ENCODE measurements around the gene NLGN4X. TPM values are rescaled to one million over a fixed set of nuclear protein-coding genes. Genes with fewer than 3 reads are reported as not detected.

NLGN4X gene
- total RNA-seq, 1 donor from 2014 or later, result 51.3 TPM

- DNase-seq (ENCODE audit: low spot score), result no peak
- H3K27ac Mint-ChIP-seq (ENCODE audit: unreplicated experiment), result peak overlapping the region; percentile 36
- H3K36me3 Mint-ChIP-seq (ENCODE audit: low read depth, unreplicated experiment), result no peaks in the 10 kb centered on the region
- no peak for TF ChIP-seq CTCF (IDR thresholded peaks at IDR 0.05; ENCODE audit: unreplicated experiment)
- no peaks in the 10 kb centered on the region for H3K27me3 Mint-ChIP-seq (ENCODE audit: unreplicated experiment)
- H3K4me3 Mint-ChIP-seq (ENCODE audit: unreplicated experiment), result no peak overlapping the region
- no peaks in the 10 kb centered on the region for H3K9me3 Mint-ChIP-seq (ENCODE audit: unreplicated experiment)
- peaks cover 11% of the 10 kb centered on the region for H3K4me1 Mint-ChIP-seq (ENCODE audit: unreplicated experiment)
Measured at GRCh38 chrX:6029014-6029413, 199.7 kb downstream of the NLGN4X start.

DNA sequence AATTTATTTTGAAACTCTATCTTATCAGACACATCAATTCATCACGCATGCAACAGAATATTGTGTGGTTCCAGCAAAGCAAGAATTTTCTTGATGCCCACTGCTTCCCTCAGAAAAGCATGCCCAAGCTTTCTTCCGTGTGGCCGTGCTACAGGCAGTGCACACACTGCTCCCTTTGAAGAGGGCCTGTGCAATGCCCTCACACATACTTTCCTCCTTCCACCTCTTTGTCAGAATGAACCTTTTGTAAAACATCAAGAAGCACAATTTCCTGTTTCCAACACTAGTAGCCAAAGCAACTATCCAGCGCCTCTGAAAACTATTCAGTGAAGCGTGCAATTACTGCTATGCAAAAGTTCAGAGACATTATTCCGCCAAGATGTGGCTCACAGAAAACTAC, 201.7 kb downstream of the NLGN4X start:
- Mint-ChIP-seq H3K4me1 (ENCODE audit: unreplicated experiment) (peaks cover 13% of the 10 kb centered on the region), H3K4me3 (ENCODE audit: unreplicated experiment) (no peak overlapping the region), H3K9me3 (ENCODE audit: unreplicated experiment) (no peaks in the 10 kb centered on the region), H3K36me3 (ENCODE audit: low read depth, unreplicated experiment) (peaks cover 4% of the 10 kb centered on the region), H3K27me3 (ENCODE audit: unreplicated experiment) (peaks cover under 1% of the 10 kb centered on the region), H3K27ac (ENCODE audit: unreplicated experiment) (peak overlapping the region; percentile 78)
- DNase-seq (ENCODE audit: low spot score), result peak; percentile 5
- TF ChIP-seq CTCF (IDR thresholded peaks at IDR 0.05; ENCODE audit: unreplicated experiment), result no peak

DNA sequence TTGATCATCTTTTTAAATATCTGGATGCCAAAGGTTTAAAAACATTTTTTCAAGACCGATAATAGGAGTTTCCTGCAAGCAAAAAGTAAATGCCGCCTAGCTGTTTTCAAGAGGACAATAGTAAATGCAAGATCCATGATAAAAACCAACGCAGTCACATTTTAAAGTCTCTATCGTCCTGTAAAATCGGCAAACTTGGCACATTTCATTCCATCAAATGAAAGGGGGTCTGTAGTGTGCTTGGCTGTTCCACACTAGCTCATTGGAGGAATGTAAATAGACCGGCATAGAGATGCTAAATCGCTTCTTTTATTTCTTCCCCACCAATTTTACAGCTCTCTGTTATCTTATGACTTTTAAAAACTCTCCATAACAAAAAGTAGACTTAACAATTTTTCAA, 202.2 kb downstream of the NLGN4X start:
- TF ChIP-seq CTCF (IDR thresholded peaks at IDR 0.05; ENCODE audit: unreplicated experiment), result no peak
- Mint-ChIP-seq H3K27me3 (ENCODE audit: unreplicated experiment) (peaks cover 2% of the 10 kb centered on the region), H3K9me3 (ENCODE audit: unreplicated experiment) (no peaks in the 10 kb centered on the region), H3K4me1 (ENCODE audit: unreplicated experiment) (peaks cover 18% of the 10 kb centered on the region), H3K36me3 (ENCODE audit: low read depth, unreplicated experiment) (peaks cover 4% of the 10 kb centered on the region), H3K27ac (ENCODE audit: unreplicated experiment) (peak overlapping the region; percentile 78), H3K4me3 (ENCODE audit: unreplicated experiment) (no peak overlapping the region)
- DNase-seq (ENCODE audit: low spot score), result no peak

DNA sequence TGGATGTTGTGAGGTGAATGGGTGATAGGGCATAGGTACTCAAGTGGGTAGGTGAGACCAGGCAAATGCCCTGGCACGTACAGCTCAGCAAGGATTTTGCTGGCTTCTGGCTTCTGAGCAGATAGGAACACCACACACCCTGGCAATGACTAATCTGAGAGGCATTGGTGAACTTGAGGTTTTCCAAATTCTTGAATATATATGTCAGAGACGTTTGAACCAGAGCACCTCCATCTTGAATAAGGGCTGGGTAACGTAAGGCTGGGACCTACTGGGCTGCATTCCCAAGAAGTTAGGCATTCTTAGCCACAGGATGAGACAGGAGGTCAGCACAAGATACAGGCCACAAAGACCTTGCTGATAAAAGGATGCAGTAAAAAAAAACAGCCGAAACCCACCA, 204.5 kb downstream of the NLGN4X start:
- Mint-ChIP-seq H3K4me3 (ENCODE audit: unreplicated experiment) (no peak overlapping the region), H3K4me1 (ENCODE audit: unreplicated experiment) (peaks cover 22% of the 10 kb centered on the region), H3K27me3 (ENCODE audit: unreplicated experiment) (peaks cover 2% of the 10 kb centered on the region), H3K36me3 (ENCODE audit: low read depth, unreplicated experiment) (peaks cover 4% of the 10 kb centered on the region), H3K9me3 (ENCODE audit: unreplicated experiment) (no peaks in the 10 kb centered on the region), H3K27ac (ENCODE audit: unreplicated experiment) (no peak overlapping the region)
- no peak for DNase-seq (ENCODE audit: low spot score)
- no peak for TF ChIP-seq CTCF (IDR thresholded peaks at IDR 0.05; ENCODE audit: unreplicated experiment)

DNA sequence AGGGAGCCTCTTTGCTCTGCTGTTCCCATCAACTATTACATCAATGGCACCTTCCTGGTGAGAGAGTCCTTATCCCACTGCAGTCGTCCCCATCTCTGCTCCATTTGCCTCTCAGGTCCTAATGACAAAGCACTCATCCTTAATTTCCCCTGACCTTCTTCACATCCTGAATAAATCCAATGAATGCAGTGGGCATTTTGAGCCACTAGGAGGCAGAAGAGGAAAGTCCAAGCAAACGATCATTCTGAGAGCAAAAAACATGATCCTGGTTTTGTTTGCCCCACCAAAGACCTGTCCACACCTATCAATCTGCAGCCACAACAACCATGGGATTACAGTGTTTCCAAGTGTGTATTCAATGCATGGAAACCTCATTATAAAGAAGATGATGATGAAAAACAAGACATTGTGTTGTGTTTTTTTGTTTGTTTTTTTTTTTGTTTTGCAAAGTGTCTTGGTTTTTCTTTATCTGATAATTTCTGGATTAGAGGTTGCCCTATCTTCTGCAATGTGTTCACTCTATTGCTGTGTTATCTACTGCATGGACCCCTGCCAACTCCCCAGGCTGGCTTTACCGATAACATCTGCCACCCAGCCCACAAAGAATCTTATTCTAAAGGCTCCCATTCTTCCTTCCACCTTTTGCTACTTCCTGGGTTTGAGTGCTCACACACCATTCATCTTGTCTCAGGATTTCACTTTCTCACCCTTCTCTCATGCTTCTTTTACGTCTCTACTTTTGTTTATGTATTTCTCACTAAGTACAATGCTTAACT, 207.2 kb downstream of the NLGN4X start:
- Mint-ChIP-seq H3K9me3 (ENCODE audit: unreplicated experiment) (no peaks in the 10 kb centered on the region), H3K27ac (ENCODE audit: unreplicated experiment) (peak overlapping the region; percentile 76), H3K4me1 (ENCODE audit: unreplicated experiment) (peaks cover 16% of the 10 kb centered on the region), H3K27me3 (ENCODE audit: unreplicated experiment) (peaks cover 2% of the 10 kb centered on the region), H3K4me3 (ENCODE audit: unreplicated experiment) (no peak overlapping the region), H3K36me3 (ENCODE audit: low read depth, unreplicated experiment) (peaks cover 4% of the 10 kb centered on the region)
- TF ChIP-seq CTCF (IDR thresholded peaks at IDR 0.05; ENCODE audit: unreplicated experiment), result peak; percentile 71
- peak; percentile 50 for DNase-seq (ENCODE audit: low spot score)

Measured in endothelial cell (in vitro differentiated cells).